H1 (cell line): Measurements from ENCODE around the gene GRIK2. TPM values are rescaled to one million over a fixed set of nuclear protein-coding genes. Genes with fewer than 3 reads are reported as not detected.

ENCODE experiments used
- CTCF ChIA-PET: fragments of 300-600 bp; sonication (Branson Sonifier 250); formaldehyde crosslinking; loops from one replicate; lab custom pipeline; 2021; ENCODE audit not compliant: partially characterized antibody; lab: Charles Lee
- POLR2A ChIA-PET: fragments of 300-600 bp; sonication (Branson Sonifier 250); formaldehyde crosslinking; loops from one replicate; lab custom pipeline; 2021; ENCODE audit warnings: inconsistent platforms; ENCODE audit not compliant: partially characterized antibody; lab: Charles Lee
- DNase-seq, 2 experiments: peaks; one replicate each; pipeline versions ENCODE4 v3.0.0 to v3.0.0-alpha.2; 2010 to 2022; ENCODE audit warnings: low spot score in 2 of 2, low read depth in 1 of 2, mixed read lengths in 1 of 2
- FAIRE-seq: peaks from 2 replicates; lab custom pipeline; 2011; peaks lifted over from hg19 to GRCh38; lab: Jason Lieb, UNC
- H2AFZ ChIP-seq: 2 replicates; pipeline ENCODE4 v1.8.1; 2012; ENCODE audit warnings: low read length, inconsistent platforms
- H2AK5ac ChIP-seq: 2 replicates; pipeline ENCODE4 v1.6.1; 2013; ENCODE audit warnings: low read depth, low read length
- H2BK120ac ChIP-seq: replicated peaks from 2 replicates; pipeline ENCODE3; 2013; ENCODE audit warnings: low read depth, low read length, inconsistent platforms
- H2BK12ac ChIP-seq: 2 replicates; pipeline ENCODE4 v1.6.1; 2013; ENCODE audit warnings: low read depth, low read length
- H2BK15ac ChIP-seq: 2 replicates; pipeline ENCODE4 v1.6.1; 2013; ENCODE audit warnings: low read length
- H2BK20ac ChIP-seq: 2 replicates; pipeline ENCODE4 v1.6.1; 2013; ENCODE audit warnings: low read length
- H2BK5ac ChIP-seq: 2 replicates; pipeline ENCODE4 v1.6.1; 2013; ENCODE audit warnings: low read depth, low read length
- H3K14ac ChIP-seq: 2 replicates; pipeline ENCODE4 v1.6.1; 2013; ENCODE audit warnings: inconsistent platforms; ENCODE audit not compliant: insufficient read length
- H3K18ac ChIP-seq: 2 replicates; pipeline ENCODE4 v1.6.1; 2013; ENCODE audit warnings: low read length; ENCODE audit errors: extremely low read depth
- H3K23ac ChIP-seq: 2 replicates; pipeline ENCODE4 v1.6.1; 2013; ENCODE audit warnings: inconsistent platforms; ENCODE audit not compliant: insufficient read length
- H3K23me2 ChIP-seq: 2 replicates; pipeline ENCODE4 v1.6.1; 2013; ENCODE audit warnings: low read depth, low read length
- H3K27ac ChIP-seq: 2 replicates; pipeline ENCODE4 v1.6.1; 2011; ENCODE audit warnings: low read depth, low read length, inconsistent platforms
- H3K27me3 ChIP-seq, 4 experiments: replicated peaks in 1 of 4; 1 replicate in 1 of 4; 2 replicates in 3 of 4; pipeline versions ENCODE4 v1.6.1 to v1.8.1; 2011 to 2013; ENCODE audit warnings: low read length in 3 of 4, mild to moderate bottlenecking in 3 of 4, inconsistent platforms in 2 of 4, mixed read lengths in 2 of 4, moderate library complexity in 1 of 4; ENCODE audit not compliant: control insufficient read depth in 3 of 4, insufficient read depth in 3 of 4; ENCODE audit errors: extremely low read depth in 1 of 4
- H3K36me3 ChIP-seq, 4 experiments: 2 replicates each; pipeline versions ENCODE4 v1.6.1 to v1.8.1; 2011 to 2013; ENCODE audit warnings: mild to moderate bottlenecking in 4 of 4, low read length in 3 of 4, moderate library complexity in 2 of 4, control low read depth in 1 of 4, inconsistent platforms in 1 of 4; ENCODE audit not compliant: insufficient read depth in 4 of 4, control insufficient read depth in 2 of 4
- H3K4ac ChIP-seq: replicated peaks from 2 replicates; pipeline ENCODE3; 2013; ENCODE audit warnings: low read length, low read depth, mixed read lengths, inconsistent platforms; ENCODE audit not compliant: insufficient read length
- H3K4me1 ChIP-seq, 4 experiments: replicated peaks in 1 of 4; 1 replicate in 1 of 4; 2 replicates in 3 of 4; pipeline versions ENCODE4 v1.6.1 to v1.8.1; 2011 to 2013; ENCODE audit warnings: low read length in 3 of 4, inconsistent platforms in 2 of 4, mixed read lengths in 1 of 4; ENCODE audit not compliant: insufficient read depth in 4 of 4, control insufficient read depth in 3 of 4
- H3K4me2 ChIP-seq, 2 experiments: 2 replicates each; pipeline versions ENCODE4 v1.6.1 to v1.8.1; 2011 to 2013; ENCODE audit warnings: low read depth in 2 of 2, low read length in 2 of 2, control low read depth in 1 of 2, inconsistent platforms in 1 of 2, mild to moderate bottlenecking in 1 of 2; ENCODE audit not compliant: insufficient read depth in 1 of 2
- H3K4me3 ChIP-seq, 4 experiments: fragments of 200-600, 300-600 bp in 1 of 4; sonication (generic), shearing (Covaris generic), sonication (Bioruptor Twin) in 1 of 4; 2 replicates each; pipeline versions ENCODE4 v1.5.1 to v1.8.1; 2011 to 2016; ENCODE audit warnings: low read length in 4 of 4, low read depth in 3 of 4, control low read depth in 2 of 4, inconsistent platforms in 2 of 4, mild to moderate bottlenecking in 2 of 4, mixed read lengths in 1 of 4, moderate library complexity in 1 of 4; ENCODE audit not compliant: insufficient read depth in 2 of 4; ENCODE audit errors: extremely low read depth in 1 of 4
- H3K56ac ChIP-seq: replicated peaks from 2 replicates; pipeline ENCODE3; 2013; ENCODE audit warnings: low read depth, mild to moderate bottlenecking, mixed read lengths, low read length, inconsistent platforms; ENCODE audit not compliant: insufficient read length
- H3K79me1 ChIP-seq: 2 replicates; pipeline ENCODE4 v1.6.1; 2013; ENCODE audit warnings: low read depth, low read length, control low read depth
- H3K79me2 ChIP-seq, 2 experiments: 2 replicates each; pipeline versions ENCODE4 v1.6.1 to v1.8.1; 2012 to 2013; ENCODE audit warnings: low read length in 2 of 2, mild to moderate bottlenecking in 2 of 2, inconsistent platforms in 1 of 2; ENCODE audit not compliant: insufficient read depth in 2 of 2, control insufficient read depth in 1 of 2
- H3K9ac ChIP-seq, 4 experiments: replicated peaks in 1 of 4; 1 replicate in 1 of 4; 2 replicates in 3 of 4; pipeline versions ENCODE4 v1.6.1 to v1.8.1; 2011 to 2013; ENCODE audit warnings: low read depth in 3 of 4, low read length in 3 of 4, control low read depth in 2 of 4, mild to moderate bottlenecking in 2 of 4, moderate library complexity in 2 of 4, inconsistent platforms in 1 of 4; ENCODE audit errors: extremely low read depth in 1 of 4
- H3K9me3 ChIP-seq, 2 experiments: 2 replicates each; pipeline versions ENCODE4 v1.6.1 to v1.8.1; 2012 to 2013; ENCODE audit warnings: mild to moderate bottlenecking in 2 of 2, moderate library complexity in 2 of 2, control low read depth in 1 of 2, inconsistent platforms in 1 of 2, low read depth in 1 of 2, low read length in 1 of 2, mixed read lengths in 1 of 2; ENCODE audit not compliant: insufficient read depth in 2 of 2
- H4K20me1 ChIP-seq, 2 experiments: replicated peaks in 1 of 2; 2 replicates each; pipeline versions ENCODE3 to v1.8.1; 2011 to 2013; ENCODE audit warnings: inconsistent platforms in 2 of 2, low read length in 2 of 2, mild to moderate bottlenecking in 1 of 2; ENCODE audit not compliant: insufficient read depth in 2 of 2, control insufficient read depth in 1 of 2
- H4K5ac ChIP-seq: 2 replicates; pipeline ENCODE4 v1.6.1; 2013; ENCODE audit warnings: low read length, low read depth, mixed read lengths, inconsistent platforms; ENCODE audit not compliant: insufficient read length
- H4K8ac ChIP-seq: 2 replicates; pipeline ENCODE4 v1.8.0; 2013; ENCODE audit warnings: mild to moderate bottlenecking, moderate library complexity, low read length, inconsistent platforms; ENCODE audit not compliant: insufficient read depth; ENCODE audit errors: extremely low read depth
- H4K91ac ChIP-seq: replicated peaks from 2 replicates; pipeline ENCODE3; 2013; ENCODE audit warnings: low read length, mixed read lengths, inconsistent platforms; ENCODE audit not compliant: insufficient read length
- ASH2L ChIP-seq: fragments of 200-600, 300-600 bp; sonication (generic); IDR thresholded peaks from one replicate; pipeline ENCODE4 v1.7.1; 2017; ENCODE audit warnings: low read length
- CTBP2 ChIP-seq: IDR thresholded peaks from 2 replicates; pipeline ENCODE4 v1.7.0; 2011; ENCODE audit warnings: borderline replicate concordance, mild to moderate bottlenecking, moderate library complexity, mixed read lengths, low read length; ENCODE audit not compliant: insufficient read depth, insufficient read length
- FOSL1 ChIP-seq: IDR thresholded peaks from 2 replicates; pipeline ENCODE4 v1.6.1; 2011; ENCODE audit warnings: mild to moderate bottlenecking, low read depth, low read length, moderate library complexity; ENCODE audit not compliant: insufficient read depth
- GABPA ChIP-seq: IDR thresholded peaks from 2 replicates; pipeline ENCODE4 v1.6.1; 2011; ENCODE audit warnings: mild to moderate bottlenecking, low read length, moderate library complexity, borderline replicate concordance; ENCODE audit not compliant: insufficient read depth
- KDM5A ChIP-seq: fragments of 200-600 bp; IDR thresholded peaks from 2 replicates; pipeline ENCODE4 v1.7.1; 2012; ENCODE audit warnings: mild to moderate bottlenecking, low read length, inconsistent platforms, mixed read lengths
- NRF1 ChIP-seq: IDR thresholded peaks from 2 replicates; pipeline ENCODE4 v1.6.1; 2011; ENCODE audit warnings: mild to moderate bottlenecking, low read depth, low read length, improper control_type of control experiment
- POU5F1 ChIP-seq: IDR thresholded peaks from 2 replicates; pipeline ENCODE4 v1.6.1; 2011; ENCODE audit warnings: low read depth, mild to moderate bottlenecking, low read length, moderate library complexity
- RFX5 ChIP-seq: IDR thresholded peaks from 2 replicates; pipeline ENCODE4 v1.6.1; 2011; ENCODE audit warnings: low read depth, low read length, improper control_type of control experiment, borderline replicate concordance
- SAP30 ChIP-seq: fragments of 300-600 bp; sonication (generic); IDR thresholded peaks from 2 replicates; pipeline ENCODE4 v1.7.1; 2012; ENCODE audit warnings: low read length, moderate library complexity, mild to moderate bottlenecking, inconsistent platforms; ENCODE audit not compliant: insufficient read depth, insufficient replicate concordance
- TCF12 ChIP-seq: IDR thresholded peaks from 2 replicates; pipeline ENCODE4 v1.6.1; 2011; ENCODE audit warnings: low read depth, mild to moderate bottlenecking, low read length
- WGBS, 2 experiments: shearing (Covaris generic) in 1 of 2; methylation state at CpG; one replicate each; pipeline versions ENCODE4 v1.1.6 to v1.1.7; 2013 to 2015; ENCODE audit warnings: low lambda C conversion rate in 2 of 2, mixed read lengths in 2 of 2, inconsistent platforms in 1 of 2, low coverage in 1 of 2, missing lambda C conversion rate in 1 of 2; ENCODE audit not compliant: insufficient replicate concordance in 2 of 2, insufficient coverage in 1 of 2, insufficient read length in 1 of 2; ENCODE audit errors: extremely low coverage in 1 of 2, missing lambda C conversion rate in 1 of 2; 5-methylcytosine and 5-hydroxymethylcytosine counted together
- polyA plus RNA-seq, 7 experiments: library from polyadenylated mRNA; depleted of rRNA in 3 of 7; stranded (reverse) in 5 of 7; unstranded in 2 of 7; fragments of >200 nt in 5 of 7; fragments of 200-250 nt in 2 of 7; gene quantifications; 1 replicate in 5 of 7; 2 replicates in 1 of 7; 4 replicates in 1 of 7; pipeline versions ENCODE4 v1.2.1 to v1.2.3, GENCODE V29; 2011 to 2013; ENCODE audit warnings: missing spikeins in 2 of 7, mixed read lengths in 2 of 7
- total RNA-seq: library from RNA; stranded (reverse); fragmentation: NEBNext Ultra II Directional; extraction: Animal tissue kit (Norgen Biotek cat#: 25700); gene quantifications from 2 replicates; pipeline ENCODE4 v1.2.1, GENCODE V29; 2021

GRIK2 gene
- total and polyA plus RNA-seq, 2 of the 8 experiments (the other 6 are each of a cell fraction or from before 2014, with no cell fraction given) = 1.8 to 2.2 TPM

DNA sequence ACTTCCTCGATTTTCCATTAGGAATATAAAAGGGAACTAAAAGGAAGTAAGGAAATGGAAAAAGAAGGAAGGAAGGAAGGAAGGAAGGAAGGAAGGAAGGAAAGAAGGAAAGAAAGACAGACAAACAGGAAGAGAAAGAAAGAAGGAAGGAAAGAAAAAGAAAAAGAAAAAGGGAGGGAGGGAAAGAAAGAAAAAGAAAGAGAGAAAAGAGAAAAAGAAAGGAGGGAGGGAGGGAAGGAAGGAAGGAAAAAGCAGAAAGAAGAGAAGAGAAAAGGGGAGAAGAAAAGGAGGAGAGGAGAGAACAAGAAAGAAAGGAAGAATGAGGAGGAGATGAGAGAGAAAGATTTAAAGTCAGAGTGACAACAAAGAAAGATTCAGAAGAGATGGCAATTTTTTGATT, 724.5 kb downstream of the GRIK2 start:
- H3K23ac ChIP-seq = no peak overlapping the region
- no peak overlapping the region for H2BK12ac ChIP-seq
- no peaks in the 10 kb centered on the region for H3K4me1 ChIP-seq
- 0 out of 4 replicates have a peak, but pooled peaks cover 0 to 4% of the 10 kb centered on the region in 2 experiments for H3K9me3 ChIP-seq
- POLR2A ChIA-PET = no interaction called here
- no peak overlapping the region for H3K27ac ChIP-seq
- no peak overlapping the region for H4K8ac ChIP-seq
- no peaks in the 10 kb centered on the region for H4K20me1 ChIP-seq
- H3K36me3 ChIP-seq = no peaks in the 10 kb centered on the region
- no peak overlapping the region for H2AK5ac ChIP-seq
- H3K56ac ChIP-seq = no peak overlapping the region
- no peak overlapping the region for H4K91ac ChIP-seq
- H2BK120ac ChIP-seq = no peak overlapping the region
- WGBS, 2 experiments = 90% methylated on average over 1 of the region's 1 CpG; no CpG with 5 or more reads in 1 of the 2 experiments
- no peak overlapping the region for H3K9ac ChIP-seq
- FAIRE-seq (no peak), DNase-seq (no peak)
- H3K18ac ChIP-seq = no peak overlapping the region
- H3K27me3 ChIP-seq = no peaks in the 10 kb centered on the region
- H2BK20ac ChIP-seq = no peak overlapping the region
- H3K23me2 ChIP-seq = no peaks in the 10 kb centered on the region
- no peak overlapping the region for H4K5ac ChIP-seq
- H3K4ac ChIP-seq = no peak overlapping the region
- H3K4me3 ChIP-seq = no peak overlapping the region
- CTCF ChIA-PET = no interaction called here
- no peak overlapping the region for H3K4me2 ChIP-seq
- H3K79me1 ChIP-seq = no peaks in the 10 kb centered on the region
- H2AFZ ChIP-seq = no peak overlapping the region
- no peak overlapping the region for H3K14ac ChIP-seq
- H3K79me2 ChIP-seq = no peaks in the 10 kb centered on the region
- H2BK5ac ChIP-seq = no peak overlapping the region
- no peak overlapping the region for H2BK15ac ChIP-seq
- TF ChIP-seq CTBP2 = no peak
- no peak for TF ChIP-seq GABPA
- no peak for TF ChIP-seq FOSL1
- no peak for TF ChIP-seq NRF1
- no peak for TF ChIP-seq ASH2L
- no peak for TF ChIP-seq POU5F1
- TF ChIP-seq TCF12 = no peak
- TF ChIP-seq KDM5A = no peak
- TF ChIP-seq RFX5 = no peak
- no peak for TF ChIP-seq SAP30
